A673 (cell line): ENCODE data around the gene LCK.

Source experiments
- EZH2 ChIP-seq: fragments of 200-600 bp; sonication (generic); IDR thresholded peaks from 2 replicates; pipeline ENCODE4 v1.6.1; 2017; ENCODE audit warnings: borderline replicate concordance, low read depth, mild to moderate bottlenecking, mixed read lengths, antibody characterized with exemption, low read length; ENCODE audit not compliant: poor library complexity, severe bottlenecking
- TF ChIP-seq, protein P1 (sequence below): fragments of 300-800, 200-600 bp; sonication (generic); conservative IDR thresholded peaks from 2 replicates; pipeline ENCODE4 v1.5.1; 2017; ENCODE audit warnings: low read depth, mild to moderate bottlenecking, antibody characterized with exemption, low read length, moderate library complexity, mixed read lengths

GRCh38 chr1:32311709-32312393, 60.8 kb downstream of the LCK start:
- TF ChIP-seq, protein P1, sequence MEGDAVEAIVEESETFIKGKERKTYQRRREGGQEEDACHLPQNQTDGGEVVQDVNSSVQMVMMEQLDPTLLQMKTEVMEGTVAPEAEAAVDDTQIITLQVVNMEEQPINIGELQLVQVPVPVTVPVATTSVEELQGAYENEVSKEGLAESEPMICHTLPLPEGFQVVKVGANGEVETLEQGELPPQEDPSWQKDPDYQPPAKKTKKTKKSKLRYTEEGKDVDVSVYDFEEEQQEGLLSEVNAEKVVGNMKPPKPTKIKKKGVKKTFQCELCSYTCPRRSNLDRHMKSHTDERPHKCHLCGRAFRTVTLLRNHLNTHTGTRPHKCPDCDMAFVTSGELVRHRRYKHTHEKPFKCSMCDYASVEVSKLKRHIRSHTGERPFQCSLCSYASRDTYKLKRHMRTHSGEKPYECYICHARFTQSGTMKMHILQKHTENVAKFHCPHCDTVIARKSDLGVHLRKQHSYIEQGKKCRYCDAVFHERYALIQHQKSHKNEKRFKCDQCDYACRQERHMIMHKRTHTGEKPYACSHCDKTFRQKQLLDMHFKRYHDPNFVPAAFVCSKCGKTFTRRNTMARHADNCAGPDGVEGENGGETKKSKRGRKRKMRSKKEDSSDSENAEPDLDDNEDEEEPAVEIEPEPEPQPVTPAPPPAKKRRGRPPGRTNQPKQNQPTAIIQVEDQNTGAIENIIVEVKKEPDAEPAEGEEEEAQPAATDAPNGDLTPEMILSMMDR, result no peak
- TF ChIP-seq EZH2, result no peak
